ENCODE data around the gene SLC25A19.
A peak's percentile ranks its signal among the peaks of the same experiment; 100 is the strongest.

DNA sequence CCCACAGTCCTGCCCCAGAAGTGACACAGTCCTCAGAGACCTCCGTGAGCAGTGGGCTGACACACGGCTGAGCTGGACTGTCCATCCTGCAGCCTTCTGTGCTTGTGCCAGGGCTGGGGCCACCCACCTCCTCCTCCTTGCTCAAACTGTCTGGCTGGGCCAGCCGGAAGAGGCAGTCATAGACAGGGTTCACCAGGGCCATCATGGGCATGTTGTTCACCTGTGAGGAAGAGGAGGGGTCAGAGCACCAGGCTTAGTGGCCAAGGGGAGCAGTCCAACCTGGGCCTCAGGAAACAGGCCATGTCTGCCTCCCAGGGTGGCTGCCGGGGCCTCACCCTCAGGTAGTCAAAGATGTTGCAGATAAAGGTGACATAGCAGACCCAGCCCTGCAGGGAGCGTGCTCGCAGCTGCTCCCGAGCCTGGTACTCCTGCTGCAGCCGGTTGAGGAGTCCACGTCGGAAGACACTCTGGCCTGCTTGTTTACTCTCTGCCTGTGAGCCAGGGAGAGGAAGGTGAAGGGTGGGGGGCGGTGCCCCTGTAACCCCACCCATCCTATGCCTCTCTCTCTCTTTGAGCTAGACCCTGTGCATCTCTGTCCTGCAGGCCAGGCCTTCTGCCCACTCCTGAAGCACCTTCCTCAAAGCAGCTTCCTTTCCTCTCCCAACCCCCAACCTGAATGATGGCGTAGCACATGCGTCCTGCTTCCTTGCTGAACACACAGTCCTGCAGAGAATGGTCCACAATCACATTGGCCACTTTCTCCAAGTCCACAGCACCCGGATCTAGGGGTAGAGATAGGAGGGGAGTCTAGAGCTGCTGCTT lies 21.6 kb downstream of the SLC25A19 start:
- TF ChIP-seq CTCF (IDR thresholded peaks at IDR 0.05 in 2 of 3, conservative IDR thresholded peaks at IDR 0.05 in 1 of 3; ENCODE audit: insufficient read depth in 2 of 3, low read depth in 1 of 3, low read length in 3 of 3) (peak; percentile 64 to 70 (median 64)), SP1 (CRISPR knock-in tag; IDR thresholded peaks at IDR 0.05) (no peak)
